Measurements from ENCODE around the gene BANF2.

DNA sequence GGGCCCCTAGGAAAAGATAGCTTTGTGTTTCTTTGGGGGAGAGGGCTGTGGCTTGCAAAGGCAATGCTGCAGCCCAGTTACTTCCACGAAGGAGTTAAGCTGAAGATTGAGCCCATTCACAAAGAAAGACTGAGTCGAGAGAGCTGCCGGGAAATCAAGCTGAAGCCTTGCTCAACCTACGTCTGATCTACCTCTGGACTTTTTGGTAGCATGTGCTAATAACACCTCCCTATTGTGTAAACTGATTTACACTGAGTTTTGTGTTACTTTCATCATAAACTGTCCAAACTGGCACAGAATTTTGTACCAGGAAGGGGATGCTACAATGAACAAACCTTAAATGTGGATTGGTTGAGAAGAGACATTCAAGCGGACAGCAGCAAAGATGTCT, 23.5 kb downstream of the BANF2 start:
- TF ChIP-seq CTCF (IDR thresholded peaks at IDR 0.05) (no peak), EZH2 (IDR thresholded peaks at IDR 0.05) (no peak), EZH2phosphoT487 (IDR thresholded peaks at IDR 0.05) (no peak)
